Measurements from ENCODE around the gene RIC3. TPM values are rescaled to one million over a fixed set of nuclear protein-coding genes. Genes with fewer than 3 reads are reported as not detected.

RIC3 gene
- total RNA-seq, 1 donor from 2014 or later: 17.7 TPM

- no peaks in the 10 kb centered on the region for H3K9me3 ChIP-seq
- no peaks in the 10 kb centered on the region for H3K27me3 ChIP-seq
- intact Hi-C loops (cut with DNase I): loop anchor here (5.0 kb wide), 1 partner anchor 45 kb away; no protein-coding TSS in a partner anchor
- peaks cover 53% of the 10 kb centered on the region for H3K4me1 ChIP-seq
- H3K36me3 ChIP-seq: no peaks in the 10 kb centered on the region
- peak overlapping the region; percentile 84 for H3K27ac ChIP-seq
- no peak for DNase-seq (ENCODE audit: extremely low spot score in 2 of 2)
- peak overlapping the region; percentile 60 to 70 for H3K4me3 ChIP-seq
- TF ChIP-seq CTCF (IDR thresholded peaks at IDR 0.05): no peak
- TF ChIP-seq POLR2A (IDR thresholded peaks at IDR 0.05): no peak
- peak in 1 of 2 donors; percentile 22 for TF ChIP-seq POLR2AphosphoS5 (IDR thresholded peaks at IDR 0.05; ENCODE audit: insufficient read depth in 1 of 2, low read depth in 1 of 2)
Observed at GRCh38 chr11:8082391-8083087, 86.3 kb downstream of the RIC3 start.

DNA sequence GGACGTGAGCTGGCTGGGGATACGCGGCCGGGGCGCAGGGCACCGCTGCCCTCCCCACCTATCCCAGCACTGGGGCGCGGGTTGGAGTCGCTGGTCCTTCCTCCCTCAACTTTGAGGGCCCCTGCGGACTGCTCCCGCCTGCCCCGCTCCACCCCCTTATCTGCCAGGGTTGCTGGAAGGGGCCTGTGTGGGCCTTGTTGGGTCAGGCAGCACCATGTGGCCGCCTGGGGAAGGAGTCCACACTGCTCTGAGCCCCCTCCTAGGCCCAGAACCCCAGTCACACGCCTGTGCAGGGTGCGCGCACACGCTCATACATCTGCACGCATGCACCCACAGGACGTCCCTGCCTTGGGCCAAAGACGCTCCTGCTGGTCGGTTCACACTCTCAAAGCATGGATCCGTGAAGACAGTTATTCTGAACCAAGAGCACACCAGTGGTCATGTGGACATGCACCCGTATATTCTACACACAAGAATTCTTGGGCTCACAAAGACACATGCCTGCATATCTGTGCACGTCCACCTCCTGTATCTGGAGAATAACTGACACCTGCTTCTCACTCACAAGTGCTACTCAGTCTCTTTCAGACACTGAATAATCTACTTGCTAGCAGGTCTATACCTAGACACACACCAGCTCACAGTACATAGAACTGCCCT, 87.1 kb downstream of the RIC3 start:
- Histone ChIP-seq H3K36me3 (no peaks in the 10 kb centered on the region), H3K9me3 (no peaks in the 10 kb centered on the region), H3K4me3 (peak overlapping the region; percentile 60 to 70), H3K27ac (peak overlapping the region; percentile 84), H3K27me3 (no peaks in the 10 kb centered on the region), H3K4me1 (peaks cover 45% of the 10 kb centered on the region)
- intact Hi-C loops (cut with DNase I): loop anchor here (5.0 kb wide), 1 partner anchor 44 kb away; no protein-coding TSS in a partner anchor
- no peak for DNase-seq (ENCODE audit: extremely low spot score in 2 of 2)
- no peak for TF ChIP-seq CTCF (IDR thresholded peaks at IDR 0.05)
- TF ChIP-seq POLR2AphosphoS5 (IDR thresholded peaks at IDR 0.05; ENCODE audit: insufficient read depth in 1 of 2, low read depth in 1 of 2): peak in 1 of 2 donors; percentile 30

DNA sequence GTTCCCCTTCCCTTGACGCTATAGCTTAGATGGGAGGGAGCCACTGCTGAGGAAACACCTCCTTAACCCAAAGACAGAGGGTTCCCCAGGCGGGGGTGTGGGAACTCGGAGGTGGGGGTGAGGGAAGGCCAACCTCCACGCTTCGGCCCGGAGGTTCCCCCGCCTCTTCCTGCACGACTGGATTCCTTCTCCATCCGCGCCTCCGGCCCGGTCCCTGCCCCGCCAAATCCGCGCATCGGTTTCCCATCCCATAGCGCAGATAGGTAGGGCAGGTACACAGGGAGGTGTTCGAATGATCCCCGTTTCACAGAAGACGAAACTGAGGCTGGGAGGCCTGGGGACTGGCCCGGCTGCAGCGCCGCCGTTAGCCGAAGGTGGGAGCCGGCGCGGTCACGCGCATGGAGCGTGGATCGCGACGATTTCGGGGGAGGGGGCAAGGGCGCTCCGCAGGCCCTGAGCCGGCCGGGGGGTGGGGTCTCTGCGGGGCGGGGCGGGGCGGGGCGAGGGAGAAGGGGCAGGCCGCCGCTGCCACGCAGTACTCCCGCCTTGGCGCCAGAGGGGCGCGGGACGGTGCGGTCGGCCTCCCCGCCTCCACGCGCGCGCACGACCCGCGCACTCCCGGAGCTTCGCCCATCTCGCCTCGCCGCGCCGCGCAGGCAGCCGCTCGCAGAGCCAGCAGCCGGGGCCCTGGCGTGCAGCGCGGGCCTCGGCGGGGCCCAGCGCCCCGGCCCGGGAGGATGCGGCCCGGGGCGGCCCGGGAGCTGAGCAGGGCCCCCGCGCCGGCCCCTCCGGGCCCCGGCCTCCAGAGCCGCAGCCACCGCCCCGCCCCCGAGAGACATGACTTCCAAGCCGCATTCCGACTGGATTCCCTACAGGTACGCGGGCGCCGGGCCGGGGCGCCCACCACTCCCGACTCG, 87.9 kb downstream of the RIC3 start, which contains the start of gene TUB:
Gene TUB (plus strand): TSS at position 538 of the 917 bp plus-strand sequence. CDS start 300 bp downstream, at position 838.
- Histone ChIP-seq H3K4me3 (peak within 1 kb of the TSS; percentile 60 to 70), H3K9me3 (no peaks in the 10 kb centered on the region), H3K4me1 (peaks cover 37% of the 10 kb centered on the region), H3K36me3 (no peaks in the 10 kb centered on the region), H3K27ac (peak within 1 kb of the TSS; percentile 84), H3K27me3 (no peaks in the 10 kb centered on the region)
- DNase-seq (ENCODE audit: extremely low spot score in 2 of 2): no peak
- intact Hi-C loops (cut with DNase I): loop anchor here (5.0 kb wide), 1 partner anchor 44 kb away; no protein-coding TSS in a partner anchor
- TF ChIP-seq POLR2AphosphoS5 (IDR thresholded peaks at IDR 0.05; ENCODE audit: insufficient read depth in 1 of 2, low read depth in 1 of 2): peak in 1 of 2 donors; percentile 64
- peak in 1 of 2 donors; percentile 57 for TF ChIP-seq POLR2A (IDR thresholded peaks at IDR 0.05)
- TF ChIP-seq CTCF (IDR thresholded peaks at IDR 0.05): no peak

DNA sequence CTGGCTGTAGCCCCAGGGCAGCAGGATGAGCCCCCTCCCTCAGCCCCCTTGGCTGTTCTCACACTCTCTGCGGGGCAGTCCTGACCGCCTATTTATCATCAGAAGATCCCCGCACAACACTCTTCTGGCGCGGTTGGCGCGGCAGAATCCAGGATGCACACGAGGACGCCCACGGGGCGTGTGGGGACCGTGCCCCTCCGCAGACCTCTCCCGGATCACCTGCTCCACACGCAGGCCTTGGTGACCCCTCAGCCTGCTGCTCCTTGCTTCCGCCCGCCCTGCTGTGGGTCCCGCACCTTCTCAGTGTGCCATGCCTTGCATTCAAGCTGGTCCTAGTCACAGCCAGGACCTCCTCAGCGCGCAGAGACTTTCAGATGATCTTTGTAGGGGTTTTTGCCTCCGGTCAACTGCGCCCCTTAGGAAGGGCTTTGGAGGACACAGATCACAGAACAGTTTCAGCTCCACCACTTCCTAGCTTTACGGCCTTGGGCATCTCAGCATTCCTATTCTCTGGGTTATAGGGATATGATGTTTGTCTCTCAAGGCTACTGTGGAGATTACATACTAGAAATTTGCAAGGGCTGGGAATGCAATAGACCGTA, 88.7 kb downstream of the RIC3 start:
- Histone ChIP-seq H3K9me3 (no peaks in the 10 kb centered on the region), H3K4me3 (peak overlapping the region; percentile 60 to 70), H3K36me3 (no peaks in the 10 kb centered on the region), H3K27me3 (no peaks in the 10 kb centered on the region), H3K4me1 (peaks cover 29% of the 10 kb centered on the region), H3K27ac (peak overlapping the region; percentile 84)
- TF ChIP-seq POLR2A (IDR thresholded peaks at IDR 0.05) (no peak), POLR2AphosphoS5 (IDR thresholded peaks at IDR 0.05; ENCODE audit: insufficient read depth in 1 of 2, low read depth in 1 of 2) (no peak), CTCF (IDR thresholded peaks at IDR 0.05) (no peak)
- no peak for DNase-seq (ENCODE audit: extremely low spot score in 2 of 2)
- intact Hi-C loops (cut with DNase I): loop anchor here (5.0 kb wide), 1 partner anchor 43 kb away; no protein-coding TSS in a partner anchor
